ENCODE data around the gene CUBN.

- TF ChIP-seq CTCF (IDR thresholded peaks at IDR 0.05) (no peak), POLR2A (IDR thresholded peaks at IDR 0.05) (no peak)
Measured at GRCh38 chr10:17161775-17162174, 32.2 kb upstream of the CUBN start.
